CD8-positive, alpha-beta memory T cell (primary cell): Measurements from ENCODE around the gene USB1. TPM values are rescaled to one million over a fixed set of nuclear protein-coding genes. Genes with fewer than 3 reads are reported as not detected.
"Not testable (repeated sequence)": the region's sequence is repeated elsewhere in the genome, so short reads cannot be mapped to it uniquely, and the experiment has no call there.

Experiments
- CTCF ChIA-PET: fragments of 350-600 bp; sonication (Branson Sonifier 250); formaldehyde crosslinking; loops from one replicate; lab custom pipeline; 2021; ENCODE audit warnings: antibody characterized with exemption; lab: Charles Lee
- POLR2A ChIA-PET: fragments of 350-600 bp; sonication (Branson Sonifier 250); formaldehyde crosslinking; loops from one replicate; lab custom pipeline; 2021; ENCODE audit warnings: antibody characterized with exemption; lab: Charles Lee
- DNase-seq, 5 donors: peaks; one replicate each; pipeline versions ENCODE4 v3.0.0 to v3.0.0-alpha.2; 2020 to 2022; ENCODE audit warnings: mixed read lengths in 1 of 5
- H3K27ac ChIP-seq: one replicate; pipeline ENCODE4 v1.7.0; 2013; ENCODE audit warnings: low read depth, mild to moderate bottlenecking, low read length, moderate library complexity
- H3K27me3 ChIP-seq: 2 replicates; pipeline ENCODE4 v1.7.0; 2013; ENCODE audit warnings: low read length, mild to moderate bottlenecking; ENCODE audit not compliant: insufficient read depth, poor library complexity, severe bottlenecking
- H3K36me3 ChIP-seq: 2 replicates; pipeline ENCODE4 v1.7.0; 2013; ENCODE audit warnings: mild to moderate bottlenecking, low read length, moderate library complexity; ENCODE audit not compliant: insufficient read depth
- H3K4me1 ChIP-seq: 2 replicates; pipeline ENCODE4 v1.7.0; 2013; ENCODE audit warnings: mild to moderate bottlenecking, low read length, moderate library complexity; ENCODE audit not compliant: insufficient read depth
- H3K4me3 ChIP-seq: 2 replicates; pipeline ENCODE4 v1.7.0; 2013; ENCODE audit warnings: mild to moderate bottlenecking, low read length
- H3K9me3 ChIP-seq: 2 replicates; pipeline ENCODE4 v1.7.0; 2013; ENCODE audit warnings: mild to moderate bottlenecking, low read length
- H3K27ac Mint-ChIP-seq, 8 donors: one replicate each; pipeline ENCODE4 v1.8.0; 2020 to 2021; ENCODE audit warnings: mixed read lengths in 8 of 8, mild to moderate bottlenecking in 6 of 8, inconsistent platforms in 3 of 8, moderate library complexity in 3 of 8
- H3K27me3 Mint-ChIP-seq, 2 donors: one replicate each; pipeline ENCODE4 v1.8.0; 2020 to 2021; ENCODE audit warnings: mixed read lengths in 2 of 2, mild to moderate bottlenecking in 1 of 2, moderate library complexity in 1 of 2
- H3K36me3 Mint-ChIP-seq, 3 donors: one replicate each; pipeline ENCODE4 v1.8.0; 2020 to 2021; ENCODE audit warnings: mixed read lengths in 3 of 3, inconsistent platforms in 1 of 3, mild to moderate bottlenecking in 1 of 3
- H3K4me1 Mint-ChIP-seq, 3 donors: one replicate each; pipeline ENCODE4 v1.8.0; 2020 to 2021; ENCODE audit warnings: mixed read lengths in 3 of 3, inconsistent platforms in 1 of 3, mild to moderate bottlenecking in 1 of 3
- H3K4me3 Mint-ChIP-seq, 7 donors: one replicate each; pipeline ENCODE4 v1.8.0; 2020 to 2021; ENCODE audit warnings: mixed read lengths in 7 of 7, mild to moderate bottlenecking in 6 of 7, moderate library complexity in 4 of 7, inconsistent platforms in 2 of 7
- H3K9me3 Mint-ChIP-seq, 5 donors: one replicate each; pipeline ENCODE4 v1.8.0; 2020 to 2022; ENCODE audit warnings: mixed read lengths in 5 of 5, mild to moderate bottlenecking in 3 of 5, moderate library complexity in 2 of 5, inconsistent platforms in 1 of 5
- polyA plus RNA-seq: library from polyadenylated mRNA; unstranded; fragments of 300-500 nt; fragmentation: Illumina TruSeq; gene quantifications from one replicate; pipeline ENCODE4 v1.2.3, GENCODE V29; 2021
- total RNA-seq, 2 experiments: library from RNA; stranded (reverse); gene quantifications; one replicate each; pipeline ENCODE4 v1.2.3, GENCODE V29; 2021

The USB1 gene
- total and polyA plus RNA-seq, 3 experiments from 2014 or later = 66.6 to 68.5 (median 68.1) TPM

GRCh38 chr16:58002416-58002800 is 1.2 kb downstream of the USB1 start:
- Mint-ChIP-seq H3K27ac (peak overlapping the region in 5 of 8 donors; percentile 9 to 96 (median 88)), H3K9me3 (no peaks in the 10 kb centered on the region), H3K4me1 (peaks cover 55 to 73% (median 62%) of the 10 kb centered on the region in 3 donors), H3K27me3 (no peaks in the 10 kb centered on the region), H3K4me3 (peak overlapping the region in 6 of 7 donors; percentile 41 to 93 (median 78)), H3K36me3 (peaks cover 11 to 59% (median 11%) of the 10 kb centered on the region in 3 donors)
- CTCF ChIA-PET = interaction anchor here (1.8 to 4.7 kb wide), 4 partner anchors 11 to 426 kb away, joined by 8 to 38 read pairs (median 23); no protein-coding TSS in a partner anchor
- POLR2A ChIA-PET = no interaction called here
- no peak overlapping the region for H3K27ac ChIP-seq
- DNase-seq = peak in 1 of 5 donors; percentile 35
- no peaks in the 10 kb centered on the region for H3K9me3 ChIP-seq
- H3K4me3 ChIP-seq = no peak overlapping the region
- H3K36me3 ChIP-seq = peaks cover 2% of the 10 kb centered on the region
- H3K4me1 ChIP-seq = peaks cover 27% of the 10 kb centered on the region
- H3K27me3 ChIP-seq = no peaks in the 10 kb centered on the region

DNA sequence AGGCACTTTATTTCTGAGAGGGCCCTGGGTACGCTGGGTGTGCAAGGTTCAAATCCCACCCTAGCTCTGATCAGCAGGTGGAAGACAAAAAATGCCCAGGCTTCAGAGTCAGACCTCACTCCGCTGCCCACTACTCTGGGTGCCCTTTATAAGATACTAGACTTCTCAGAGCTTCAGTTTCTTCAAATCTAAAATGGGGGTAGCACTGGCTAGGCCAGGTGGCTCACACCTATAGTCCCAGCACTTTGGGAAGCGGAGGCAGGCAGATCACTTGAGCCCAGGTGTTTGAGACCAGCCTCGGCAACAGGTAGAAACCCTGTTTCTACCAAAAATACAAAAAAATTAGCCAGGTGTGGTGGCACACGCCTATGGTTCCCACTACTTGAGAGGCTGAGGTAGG is 1.7 kb downstream of the USB1 start:
- ChIA-PET CTCF (no interaction called here), POLR2A (no interaction called here)
- H3K4me3 ChIP-seq = no peak overlapping the region
- no peaks in the 10 kb centered on the region for H3K9me3 ChIP-seq
- no peaks in the 10 kb centered on the region for H3K36me3 ChIP-seq
- no peaks in the 10 kb centered on the region for H3K27me3 Mint-ChIP-seq
- DNase-seq = peak in 1 of 5 donors; percentile 34
- H3K27ac ChIP-seq = no peak overlapping the region
- H3K4me1 ChIP-seq = peaks cover 22% of the 10 kb centered on the region
- H3K36me3 Mint-ChIP-seq = peaks cover 11 to 55% (median 11%) of the 10 kb centered on the region in 3 donors
- H3K27me3 ChIP-seq = no peaks in the 10 kb centered on the region
- no peaks in the 10 kb centered on the region for H3K9me3 Mint-ChIP-seq
- H3K4me3 Mint-ChIP-seq = peak overlapping the region in 5 of 7 donors; percentile 25 to 93 (median 66)
- H3K27ac Mint-ChIP-seq = peak overlapping the region in 2 of 8 donors; percentile 51 to 96
- H3K4me1 Mint-ChIP-seq = peaks cover 51 to 69% (median 57%) of the 10 kb centered on the region in 3 donors

- POLR2A ChIA-PET, H3K4me3 ChIP-seq, H3K9me3 Mint-ChIP-seq, H3K27me3 Mint-ChIP-seq, H3K4me1 ChIP-seq, H3K36me3 ChIP-seq, H3K27ac ChIP-seq, H3K27me3 ChIP-seq, H3K9me3 ChIP-seq, H3K4me3 Mint-ChIP-seq: not testable (repeated sequence)
- CTCF ChIA-PET = interaction anchor here (0.8 to 1.0 kb wide), 3 partner anchors 48 to 105 kb away, joined by 3 to 4 read pairs (median 3); no protein-coding TSS in a partner anchor
- H3K4me1 Mint-ChIP-seq = peaks cover 36 to 53% (median 41%) of the 10 kb centered on the region in 3 donors
- peak in 1 of 5 donors; percentile 28 for DNase-seq
- peak overlapping the region in 1 of 8 donors; percentile 64 for H3K27ac Mint-ChIP-seq
- H3K36me3 Mint-ChIP-seq = peaks cover 11 to 58% (median 12%) of the 10 kb centered on the region in 3 donors
Measured at GRCh38 chr16:58004736-58005135, 3.5 kb downstream of the USB1 start.

DNA sequence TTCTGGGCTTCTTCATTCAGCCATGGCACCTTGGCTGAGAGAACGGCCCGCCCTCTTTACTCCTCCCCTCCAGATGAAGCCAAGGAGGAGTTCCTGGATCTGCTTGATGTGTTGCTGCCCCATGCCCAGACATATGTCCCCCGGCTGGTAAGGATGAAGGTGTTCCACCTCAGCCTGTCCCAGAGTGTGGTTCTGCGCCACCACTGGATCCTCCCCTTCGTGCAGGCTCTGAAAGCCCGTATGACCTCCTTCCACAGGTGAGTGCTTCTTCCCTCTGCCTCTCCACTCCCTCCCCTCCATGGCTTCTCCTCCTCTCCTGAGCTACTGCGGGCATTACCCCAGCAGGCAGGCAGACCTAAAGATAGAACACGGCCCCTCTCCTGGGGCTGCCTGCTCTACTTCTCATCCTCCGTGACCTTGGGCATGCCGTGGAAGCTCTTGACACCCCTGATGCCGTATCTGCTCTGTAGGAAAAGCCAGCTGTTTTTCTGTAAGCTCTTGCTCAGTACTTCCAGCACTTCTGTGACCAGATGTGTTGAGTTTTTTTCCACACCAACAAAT is 8.7 kb downstream of the USB1 start:
- POLR2A ChIA-PET = no interaction called here

DNA sequence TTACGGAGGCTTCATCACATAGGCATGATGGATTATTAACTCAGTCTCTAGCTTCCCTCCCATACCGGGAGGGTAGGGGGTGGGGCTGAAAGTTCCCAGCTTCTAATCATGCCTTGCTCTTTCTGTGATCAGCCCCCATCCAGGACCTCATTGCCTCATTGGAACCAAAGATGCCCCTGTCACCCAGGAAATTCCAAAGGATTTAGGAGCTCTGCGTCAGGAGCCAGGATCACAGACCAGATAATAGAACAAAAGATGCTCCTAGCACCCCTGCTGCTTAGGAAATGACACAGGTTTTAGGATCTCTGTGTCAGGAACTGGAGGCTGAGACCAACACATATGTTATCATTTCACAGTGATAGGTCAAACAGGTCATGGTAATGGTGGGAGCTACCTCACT is 9.7 kb downstream of the USB1 start:
- POLR2A ChIA-PET = no interaction called here

More for the DNA sequence above, 8.7 kb downstream of the USB1 start:
- peaks cover 34% of the 10 kb centered on the region for H3K36me3 ChIP-seq
- no peaks in the 10 kb centered on the region for H3K4me1 ChIP-seq
- no peaks in the 10 kb centered on the region for H3K27me3 Mint-ChIP-seq
- CTCF ChIA-PET = interaction anchor here (1.5 kb wide), 1 partner anchor 111 kb away, joined by 4 read pairs; no protein-coding TSS in a partner anchor
- no peak overlapping the region for H3K27ac ChIP-seq
- peak overlapping the region in 2 of 8 donors; percentile 17 to 84 for H3K27ac Mint-ChIP-seq
- peaks cover 11 to 72% (median 18%) of the 10 kb centered on the region in 3 donors for H3K36me3 Mint-ChIP-seq
- no peak overlapping the region for H3K4me3 ChIP-seq
- H3K4me1 Mint-ChIP-seq = peaks cover 6 to 14% (median 12%) of the 10 kb centered on the region in 3 donors
- H3K9me3 ChIP-seq = no peaks in the 10 kb centered on the region
- no peak overlapping the region for H3K4me3 Mint-ChIP-seq
- H3K9me3 Mint-ChIP-seq = no peaks in the 10 kb centered on the region
- no peaks in the 10 kb centered on the region for H3K27me3 ChIP-seq
- DNase-seq = peak in 1 of 5 donors; percentile 20

GRCh38 chr16:58011652-58012051 is 10.4 kb downstream of the USB1 start:
- H3K4me1 Mint-ChIP-seq = peaks cover 6 to 9% (median 9%) of the 10 kb centered on the region in 3 donors
- ChIA-PET CTCF (no interaction called here), POLR2A (no interaction called here)
- no peak overlapping the region for H3K4me3 ChIP-seq
- H3K27me3 ChIP-seq = no peaks in the 10 kb centered on the region
- no peak overlapping the region for H3K27ac Mint-ChIP-seq
- H3K36me3 Mint-ChIP-seq = peaks cover 6 to 62% (median 17%) of the 10 kb centered on the region in 3 donors
- H3K4me1 ChIP-seq = no peaks in the 10 kb centered on the region
- H3K9me3 Mint-ChIP-seq = no peaks in the 10 kb centered on the region
- no peaks in the 10 kb centered on the region for H3K27me3 Mint-ChIP-seq
- no peak overlapping the region for H3K27ac ChIP-seq
- H3K4me3 Mint-ChIP-seq = no peak overlapping the region
- H3K36me3 ChIP-seq = peaks cover 34% of the 10 kb centered on the region
- H3K9me3 ChIP-seq = no peaks in the 10 kb centered on the region
- peak in 1 of 5 donors; percentile 6 for DNase-seq

More for the DNA sequence above, 9.7 kb downstream of the USB1 start:
- Histone ChIP-seq H3K9me3 (no peaks in the 10 kb centered on the region), H3K4me3 (no peak overlapping the region), H3K27ac (no peak overlapping the region), H3K36me3 (peaks cover 34% of the 10 kb centered on the region), H3K4me1 (no peaks in the 10 kb centered on the region), H3K27me3 (no peaks in the 10 kb centered on the region)
- DNase-seq = no peak
- peak overlapping the region in 1 of 8 donors; percentile 32 for H3K27ac Mint-ChIP-seq
- peaks cover 9 to 65% (median 18%) of the 10 kb centered on the region in 3 donors for H3K36me3 Mint-ChIP-seq
- no peak overlapping the region for H3K4me3 Mint-ChIP-seq
- CTCF ChIA-PET = interaction anchor here (1.5 kb wide), 1 partner anchor 112 kb away, joined by 4 read pairs; no protein-coding TSS in a partner anchor
- no peaks in the 10 kb centered on the region for H3K9me3 Mint-ChIP-seq
- H3K4me1 Mint-ChIP-seq = peaks cover 6 to 10% (median 9%) of the 10 kb centered on the region in 3 donors
- H3K27me3 Mint-ChIP-seq = no peaks in the 10 kb centered on the region

DNA sequence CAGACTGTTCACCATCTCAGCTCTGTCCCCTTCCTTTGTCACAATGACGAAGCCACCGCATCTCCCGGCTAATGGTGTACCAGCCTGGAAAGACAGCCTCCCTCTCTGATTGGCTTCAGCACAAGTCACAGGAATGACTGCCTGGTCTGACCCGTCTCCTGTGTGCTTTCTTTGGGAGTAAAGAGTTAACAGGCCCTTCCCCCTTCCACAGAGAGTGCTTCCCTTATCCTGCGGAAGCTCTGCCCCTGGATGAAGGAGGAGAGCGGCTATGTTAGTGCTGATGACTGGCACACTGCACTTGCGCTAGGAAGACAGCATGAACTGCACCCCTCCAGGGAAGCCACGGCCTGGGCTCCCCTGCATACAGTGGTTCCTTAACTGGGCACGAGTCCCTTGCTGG is 11.3 kb downstream of the USB1 start:
- H3K27me3 Mint-ChIP-seq = no peaks in the 10 kb centered on the region
- H3K4me3 Mint-ChIP-seq = no peak overlapping the region
- H3K4me1 Mint-ChIP-seq = peaks cover 3 to 4% (median 3%) of the 10 kb centered on the region in 3 donors
- Histone ChIP-seq H3K9me3 (no peaks in the 10 kb centered on the region), H3K27ac (no peak overlapping the region), H3K4me3 (no peak overlapping the region), H3K36me3 (peaks cover 34% of the 10 kb centered on the region), H3K4me1 (no peaks in the 10 kb centered on the region), H3K27me3 (no peaks in the 10 kb centered on the region)
- peak in 1 of 5 donors; percentile 18 for DNase-seq
- H3K36me3 Mint-ChIP-seq = peaks cover 0 to 56% (median 11%) of the 10 kb centered on the region in 3 donors
- H3K27ac Mint-ChIP-seq = no peak overlapping the region
- ChIA-PET CTCF (interaction anchor here (1.2 kb wide), 1 partner anchor 11 kb away, joined by 3 read pairs; no protein-coding TSS in a partner anchor), POLR2A (no interaction called here)
- no peaks in the 10 kb centered on the region for H3K9me3 Mint-ChIP-seq
